GM18861 (cell line): Measurements from ENCODE around the gene MTA2.
"Not testable (repeated sequence)": the region's sequence is repeated elsewhere in the genome, so short reads cannot be mapped to it uniquely, and the experiment has no call there.

Experiments used
- ATAC-seq: cut with Tn5 transposase; IDR thresholded peaks from one replicate; pipeline ENCODE4 v1.9.1; 2021; ENCODE audit not compliant: unreplicated experiment

MTA2 gene

GRCh38 chr11:62601372-62602140, at the start of gene MTA2:
TSS of gene MTA2 (minus strand) at chr11:62601865. CDS start at chr11:62601450, 415 bp downstream.
- ATAC-seq = peak; percentile 70

GRCh38 chr11:62650283-62650682, 48.6 kb upstream of the MTA2 start:
- not testable (repeated sequence) for ATAC-seq

- ATAC-seq = no peak
Measured at GRCh38 chr11:62649486-62649885, 47.8 kb upstream of the MTA2 start.

GRCh38 chr11:62648967-62649364, 47.3 kb upstream of the MTA2 start:
- no peak for ATAC-seq

GRCh38 chr11:62648185-62648966, 46.7 kb upstream of the MTA2 start:
- no peak for ATAC-seq

- ATAC-seq = no peak
Measured at GRCh38 chr11:62647609-62648005, 45.9 kb upstream of the MTA2 start.

GRCh38 chr11:62646825-62647608, 45.4 kb upstream of the MTA2 start:
- ATAC-seq = no peak

GRCh38 chr11:62645946-62646824, 44.5 kb upstream of the MTA2 start, which contains the start of gene GANAB:
TSS of gene GANAB (minus strand) at chr11:62646613. CDS start at chr11:62646599, 14 bp downstream.
- peak; percentile 81 for ATAC-seq

GRCh38 chr11:62645671-62645945, 43.9 kb upstream of the MTA2 start:
- ATAC-seq = no peak

- no peak for ATAC-seq
Measured at GRCh38 chr11:62644220-62644619, 42.6 kb upstream of the MTA2 start.

GRCh38 chr11:62632492-62632891, 30.8 kb upstream of the MTA2 start:
- ATAC-seq = no peak

GRCh38 chr11:62627713-62628112, 26.0 kb upstream of the MTA2 start:
- no peak for ATAC-seq

GRCh38 chr11:62622476-62623089, 20.9 kb upstream of the MTA2 start:
- no peak for ATAC-seq

GRCh38 chr11:62621567-62622470, 20.2 kb upstream of the MTA2 start, which contains the start of gene B3GAT3:
TSS of gene B3GAT3 (minus strand) at chr11:62621986. CDS start at chr11:62621947, 39 bp downstream.
- ATAC-seq = peak; percentile 91

GRCh38 chr11:62621027-62621566, 19.4 kb upstream of the MTA2 start:
- ATAC-seq = no peak

GRCh38 chr11:62616957-62617356, 15.3 kb upstream of the MTA2 start:
- not testable (repeated sequence) for ATAC-seq

GRCh38 chr11:62615521-62615920, 13.9 kb upstream of the MTA2 start:
- no peak for ATAC-seq

- no peak for ATAC-seq
Measured at GRCh38 chr11:62614275-62614674, 12.6 kb upstream of the MTA2 start.

GRCh38 chr11:62613291-62613778, 11.7 kb upstream of the MTA2 start:
- no peak for ATAC-seq
